ENCODE data around the gene CYP4V2. TPM values are rescaled to one million over a fixed set of nuclear protein-coding genes. Genes with fewer than 3 reads are reported as not detected.

CYP4V2 gene
- total RNA-seq, 1 donor from 2014 or later = 6.2 TPM

- H3K4me3 Mint-ChIP-seq (ENCODE audit: low read depth) = no peak overlapping the region
- DNase-seq (ENCODE audit: low spot score, unreplicated experiment) = no peak
- TF ChIP-seq, protein P1, sequence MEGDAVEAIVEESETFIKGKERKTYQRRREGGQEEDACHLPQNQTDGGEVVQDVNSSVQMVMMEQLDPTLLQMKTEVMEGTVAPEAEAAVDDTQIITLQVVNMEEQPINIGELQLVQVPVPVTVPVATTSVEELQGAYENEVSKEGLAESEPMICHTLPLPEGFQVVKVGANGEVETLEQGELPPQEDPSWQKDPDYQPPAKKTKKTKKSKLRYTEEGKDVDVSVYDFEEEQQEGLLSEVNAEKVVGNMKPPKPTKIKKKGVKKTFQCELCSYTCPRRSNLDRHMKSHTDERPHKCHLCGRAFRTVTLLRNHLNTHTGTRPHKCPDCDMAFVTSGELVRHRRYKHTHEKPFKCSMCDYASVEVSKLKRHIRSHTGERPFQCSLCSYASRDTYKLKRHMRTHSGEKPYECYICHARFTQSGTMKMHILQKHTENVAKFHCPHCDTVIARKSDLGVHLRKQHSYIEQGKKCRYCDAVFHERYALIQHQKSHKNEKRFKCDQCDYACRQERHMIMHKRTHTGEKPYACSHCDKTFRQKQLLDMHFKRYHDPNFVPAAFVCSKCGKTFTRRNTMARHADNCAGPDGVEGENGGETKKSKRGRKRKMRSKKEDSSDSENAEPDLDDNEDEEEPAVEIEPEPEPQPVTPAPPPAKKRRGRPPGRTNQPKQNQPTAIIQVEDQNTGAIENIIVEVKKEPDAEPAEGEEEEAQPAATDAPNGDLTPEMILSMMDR (IDR thresholded peaks at IDR 0.05; ENCODE audit: unreplicated experiment) = no peak
- H3K36me3 Mint-ChIP-seq (ENCODE audit: insufficient read depth) = peaks cover 20% of the 10 kb centered on the region
- H3K9me3 Mint-ChIP-seq (ENCODE audit: low read depth) = peaks cover 4% of the 10 kb centered on the region
- H3K4me1 Mint-ChIP-seq (ENCODE audit: low read depth) = peaks cover 5% of the 10 kb centered on the region
- H3K27me3 Mint-ChIP-seq = peaks cover 8% of the 10 kb centered on the region
- peak overlapping the region; percentile 83 for H3K27ac Mint-ChIP-seq
Observed at GRCh38 chr4:186168750-186169149, 22.6 kb upstream of the CYP4V2 start.

GRCh38 chr4:186169333-186169944 is 21.9 kb upstream of the CYP4V2 start:
- DNase-seq (ENCODE audit: low spot score, unreplicated experiment) = no peak
- no peak overlapping the region for H3K27ac Mint-ChIP-seq
- peaks cover 5% of the 10 kb centered on the region for H3K4me1 Mint-ChIP-seq (ENCODE audit: low read depth)
- peaks cover 4% of the 10 kb centered on the region for H3K9me3 Mint-ChIP-seq (ENCODE audit: low read depth)
- TF ChIP-seq, protein P1 (IDR thresholded peaks at IDR 0.05; ENCODE audit: unreplicated experiment) = no peak
- H3K4me3 Mint-ChIP-seq (ENCODE audit: low read depth) = no peak overlapping the region
- H3K27me3 Mint-ChIP-seq = peaks cover 7% of the 10 kb centered on the region
- H3K36me3 Mint-ChIP-seq (ENCODE audit: insufficient read depth) = peaks cover 20% of the 10 kb centered on the region

GRCh38 chr4:186169945-186170802 is 21.2 kb upstream of the CYP4V2 start:
- TF ChIP-seq, protein P1 (IDR thresholded peaks at IDR 0.05; ENCODE audit: unreplicated experiment) = no peak
- Mint-ChIP-seq H3K4me3 (ENCODE audit: low read depth) (no peak overlapping the region), H3K27ac (no peak overlapping the region), H3K27me3 (no peaks in the 10 kb centered on the region), H3K36me3 (ENCODE audit: insufficient read depth) (peaks cover 20% of the 10 kb centered on the region), H3K9me3 (ENCODE audit: low read depth) (peaks cover 4% of the 10 kb centered on the region), H3K4me1 (ENCODE audit: low read depth) (peaks cover 4% of the 10 kb centered on the region)
- no peak for DNase-seq (ENCODE audit: low spot score, unreplicated experiment)

- TF ChIP-seq, protein P1 (IDR thresholded peaks at IDR 0.05; ENCODE audit: unreplicated experiment) = no peak
- peaks cover 20% of the 10 kb centered on the region for H3K36me3 Mint-ChIP-seq (ENCODE audit: insufficient read depth)
- H3K4me1 Mint-ChIP-seq (ENCODE audit: low read depth) = peaks cover 4% of the 10 kb centered on the region
- no peak overlapping the region for H3K27ac Mint-ChIP-seq
- H3K4me3 Mint-ChIP-seq (ENCODE audit: low read depth) = no peak overlapping the region
- H3K27me3 Mint-ChIP-seq = no peaks in the 10 kb centered on the region
- peaks cover 4% of the 10 kb centered on the region for H3K9me3 Mint-ChIP-seq (ENCODE audit: low read depth)
- no peak for DNase-seq (ENCODE audit: low spot score, unreplicated experiment)
Observed at GRCh38 chr4:186170966-186171365, 20.4 kb upstream of the CYP4V2 start.

GRCh38 chr4:186172546-186172945 is 18.8 kb upstream of the CYP4V2 start:
- Mint-ChIP-seq H3K27ac (no peak overlapping the region), H3K4me3 (ENCODE audit: low read depth) (no peak overlapping the region), H3K27me3 (no peaks in the 10 kb centered on the region), H3K9me3 (ENCODE audit: low read depth) (peaks cover 8% of the 10 kb centered on the region), H3K36me3 (ENCODE audit: insufficient read depth) (peaks cover 13% of the 10 kb centered on the region), H3K4me1 (ENCODE audit: low read depth) (peaks cover 4% of the 10 kb centered on the region)
- no peak for DNase-seq (ENCODE audit: low spot score, unreplicated experiment)
- TF ChIP-seq, protein P1 (IDR thresholded peaks at IDR 0.05; ENCODE audit: unreplicated experiment) = no peak
